HUES48 (cell line): ENCODE results near the gene ALOX12.
"Not testable (repeated sequence)": the region's sequence is repeated elsewhere in the genome, so short reads cannot be mapped to it uniquely, and the experiment has no call there.

ENCODE experiments used
- H3K27ac ChIP-seq: one replicate; pipeline ENCODE4 v1.7.0; 2013; ENCODE audit warnings: low read depth, low read length, inconsistent platforms
- H3K27me3 ChIP-seq: 2 replicates; pipeline ENCODE4 v1.6.1; 2013; ENCODE audit warnings: mild to moderate bottlenecking, low read length; ENCODE audit not compliant: control insufficient read depth, insufficient read depth
- H3K36me3 ChIP-seq: 2 replicates; pipeline ENCODE4 v1.6.1; 2013; ENCODE audit warnings: low read length; ENCODE audit not compliant: control insufficient read depth, insufficient read depth
- H3K4me1 ChIP-seq: 2 replicates; pipeline ENCODE4 v1.6.1; 2013; ENCODE audit warnings: mild to moderate bottlenecking, low read length; ENCODE audit not compliant: control insufficient read depth, insufficient read depth
- H3K4me3 ChIP-seq: 2 replicates; pipeline ENCODE4 v1.5.1; 2013; ENCODE audit warnings: mild to moderate bottlenecking, low read depth, low read length
- H3K9ac ChIP-seq: 2 replicates; pipeline ENCODE4 v1.6.1; 2013; ENCODE audit warnings: mild to moderate bottlenecking, low read depth, low read length, moderate library complexity
- H3K9me3 ChIP-seq: 2 replicates; pipeline ENCODE4 v1.6.1; 2013; ENCODE audit warnings: low read length; ENCODE audit not compliant: control insufficient read depth, insufficient read depth

The ALOX12 gene

DNA sequence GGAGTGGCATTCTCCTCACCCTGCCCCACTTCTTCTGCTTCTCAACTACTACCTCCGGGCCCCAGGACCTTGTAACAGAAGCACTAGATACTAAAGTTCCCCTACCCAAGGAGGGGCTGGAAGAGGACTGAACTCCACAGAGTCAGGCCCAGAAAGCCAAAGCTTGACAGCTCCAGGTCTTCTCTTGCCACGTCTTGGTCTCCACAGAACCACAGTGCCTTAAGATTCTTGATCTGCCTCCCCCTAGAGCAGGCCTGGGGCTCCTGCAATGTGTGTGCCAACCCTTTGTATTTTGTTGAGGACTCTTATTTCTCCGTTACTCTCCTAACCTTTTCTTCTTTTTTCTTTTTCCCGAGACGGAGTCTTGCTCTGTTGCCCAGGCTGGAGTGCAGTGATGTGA is 44.0 kb downstream of the ALOX12 start:
- no peaks in the 10 kb centered on the region for H3K9me3 ChIP-seq
- H3K27ac ChIP-seq = no peak overlapping the region
- H3K4me3 ChIP-seq = no peak overlapping the region
- H3K27me3 ChIP-seq = peaks cover 32% of the 10 kb centered on the region
- peaks cover 12% of the 10 kb centered on the region; the same call in 1 of the 2 replicates for H3K4me1 ChIP-seq
- H3K36me3 ChIP-seq = no peaks in the 10 kb centered on the region
- no peak overlapping the region for H3K9ac ChIP-seq

DNA sequence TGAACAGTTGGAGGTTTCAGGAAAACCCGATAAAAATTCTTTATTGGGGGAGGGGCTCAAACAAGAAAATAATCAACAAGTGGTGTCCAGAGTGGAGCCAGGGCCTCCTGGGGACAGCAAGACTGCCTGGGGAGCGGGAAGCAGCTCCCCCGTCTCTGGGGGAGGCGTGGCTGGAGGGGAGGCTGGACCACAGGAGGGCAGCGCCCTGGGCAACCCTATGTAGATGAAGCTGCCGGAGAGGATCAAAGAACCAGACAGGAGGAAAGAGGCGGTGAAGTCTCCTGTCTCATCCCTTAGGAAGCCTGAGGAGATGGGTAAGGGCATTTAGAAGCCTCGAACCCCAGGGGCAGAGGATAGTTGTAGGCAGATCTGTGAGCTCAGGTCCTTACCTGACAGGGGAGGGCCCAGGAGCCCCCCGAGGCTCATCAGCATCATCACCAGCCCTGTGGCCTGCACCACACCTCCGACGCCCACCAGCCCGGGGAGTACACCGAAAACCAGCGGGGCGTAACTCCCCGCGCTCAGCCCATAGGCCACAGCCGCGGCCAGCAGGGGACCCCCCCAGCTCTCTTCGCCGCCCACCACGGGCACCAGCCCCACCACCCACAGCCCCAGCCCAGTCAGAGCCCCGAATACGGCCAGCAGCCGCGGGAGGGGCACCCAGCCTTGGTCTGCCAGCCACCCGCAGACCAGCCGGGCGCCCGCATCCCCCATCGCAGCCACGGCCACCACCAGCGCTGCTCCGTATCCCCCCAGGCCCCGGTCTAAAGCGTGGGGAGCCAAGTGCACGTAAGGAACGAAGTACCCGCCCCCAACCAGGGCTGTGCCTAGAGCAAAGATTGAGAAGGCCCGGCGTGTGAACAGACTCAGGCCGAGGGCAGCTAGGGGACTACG is 46.0 kb downstream of the ALOX12 start:
- Histone ChIP-seq H3K9ac (no peak overlapping the region), H3K27me3 (peaks cover 49% of the 10 kb centered on the region), H3K27ac (no peak overlapping the region), H3K4me1 (peaks cover 16% of the 10 kb centered on the region), H3K36me3 (no peaks in the 10 kb centered on the region), H3K9me3 (no peaks in the 10 kb centered on the region), H3K4me3 (peak overlapping the region; percentile 69)

GRCh38 chr17:7042501-7043181 is 46.8 kb downstream of the ALOX12 start:
- Histone ChIP-seq H3K4me1 (peaks cover 19% of the 10 kb centered on the region), H3K4me3 (peak overlapping the region; percentile 69)

GRCh38 chr17:7043182-7043496 is 47.3 kb downstream of the ALOX12 start:
- no peaks in the 10 kb centered on the region for H3K36me3 ChIP-seq
- no peak overlapping the region for H3K9ac ChIP-seq
- H3K27ac ChIP-seq = no peak overlapping the region
- H3K4me1 ChIP-seq = peaks cover 19% of the 10 kb centered on the region
- peaks cover 49% of the 10 kb centered on the region for H3K27me3 ChIP-seq
- H3K9me3 ChIP-seq = no peaks in the 10 kb centered on the region
- peak overlapping the region; percentile 69 for H3K4me3 ChIP-seq

More at GRCh38 chr17:7042501-7043181, 46.8 kb downstream of the ALOX12 start:
- no peaks in the 10 kb centered on the region for H3K9me3 ChIP-seq
- H3K27ac ChIP-seq = no peak overlapping the region
- peaks cover 49% of the 10 kb centered on the region for H3K27me3 ChIP-seq
- H3K36me3 ChIP-seq = no peaks in the 10 kb centered on the region
- no peak overlapping the region for H3K9ac ChIP-seq

GRCh38 chr17:7043497-7044198 is 47.8 kb downstream of the ALOX12 start, which contains the start of gene SLC16A11:
Gene SLC16A11, minus strand, starts transcription at chr17:7044092. Its CDS starts 579 bp downstream, at chr17:7043513.
- peaks cover 49% of the 10 kb centered on the region for H3K27me3 ChIP-seq
- H3K27ac ChIP-seq = no peak within 1 kb of the TSS
- peak within 1 kb of the TSS; percentile 69 for H3K4me3 ChIP-seq
- no peaks in the 10 kb centered on the region for H3K36me3 ChIP-seq
- no peak within 1 kb of the TSS for H3K9ac ChIP-seq
- peaks cover 19% of the 10 kb centered on the region for H3K4me1 ChIP-seq
- H3K9me3 ChIP-seq = no peaks in the 10 kb centered on the region

DNA sequence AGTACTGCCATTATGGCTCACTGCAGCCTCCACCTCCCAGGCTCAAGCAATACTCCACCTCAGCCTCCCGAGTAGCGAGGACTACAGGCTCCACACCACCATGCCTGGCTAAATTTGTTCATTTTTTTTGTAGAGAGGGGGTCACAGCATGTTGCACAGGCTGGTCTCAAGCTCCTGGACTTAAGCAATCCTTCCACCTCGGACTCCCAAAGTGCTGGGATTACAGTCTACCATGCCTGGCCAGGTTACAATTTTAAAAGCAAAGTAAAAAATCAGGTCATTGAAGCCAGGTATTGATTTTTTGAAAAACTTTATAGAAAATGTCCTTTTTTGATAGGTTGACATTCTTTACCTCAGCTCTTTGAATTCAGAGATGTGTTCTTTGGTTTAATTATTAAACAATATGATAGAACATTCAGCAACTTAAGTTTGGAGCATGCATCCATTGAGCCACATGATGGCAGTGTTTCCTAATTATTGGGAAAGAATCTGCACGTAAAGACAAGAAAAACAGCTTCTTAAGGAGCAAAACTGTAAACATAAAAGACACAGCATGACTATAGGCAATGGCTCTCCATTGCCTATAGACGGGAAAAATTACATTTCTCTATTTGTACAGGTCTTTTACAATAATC is 49.8 kb downstream of the ALOX12 start:
- Histone ChIP-seq H3K36me3 (no peaks in the 10 kb centered on the region), H3K27ac (no peak overlapping the region), H3K9me3 (no peaks in the 10 kb centered on the region), H3K4me3 (peak overlapping the region; percentile 69), H3K9ac (no peak overlapping the region), H3K27me3 (peaks cover 49% of the 10 kb centered on the region), H3K4me1 (peaks cover 19% of the 10 kb centered on the region)

GRCh38 chr17:7046127-7046724 is 50.4 kb downstream of the ALOX12 start:
- no peak overlapping the region; the same call in 1 of the 2 replicates for H3K9ac ChIP-seq
- peaks cover 49% of the 10 kb centered on the region for H3K27me3 ChIP-seq
- peak overlapping the region; percentile 45 for H3K27ac ChIP-seq

GRCh38 chr17:7046725-7047397 is 51.0 kb downstream of the ALOX12 start:
- Histone ChIP-seq H3K27ac (peak overlapping the region; percentile 45), H3K4me3 (peak overlapping the region; percentile 69), H3K4me1 (peaks cover 12% of the 10 kb centered on the region), H3K27me3 (peaks cover 47% of the 10 kb centered on the region)
- not testable (repeated sequence) for H3K9me3 ChIP-seq, H3K36me3 ChIP-seq, H3K9ac ChIP-seq

More at GRCh38 chr17:7046127-7046724, 50.4 kb downstream of the ALOX12 start:
- peaks cover 18% of the 10 kb centered on the region for H3K4me1 ChIP-seq
- H3K36me3 ChIP-seq = no peaks in the 10 kb centered on the region
- no peaks in the 10 kb centered on the region for H3K9me3 ChIP-seq
- peak overlapping the region; percentile 69 for H3K4me3 ChIP-seq

DNA sequence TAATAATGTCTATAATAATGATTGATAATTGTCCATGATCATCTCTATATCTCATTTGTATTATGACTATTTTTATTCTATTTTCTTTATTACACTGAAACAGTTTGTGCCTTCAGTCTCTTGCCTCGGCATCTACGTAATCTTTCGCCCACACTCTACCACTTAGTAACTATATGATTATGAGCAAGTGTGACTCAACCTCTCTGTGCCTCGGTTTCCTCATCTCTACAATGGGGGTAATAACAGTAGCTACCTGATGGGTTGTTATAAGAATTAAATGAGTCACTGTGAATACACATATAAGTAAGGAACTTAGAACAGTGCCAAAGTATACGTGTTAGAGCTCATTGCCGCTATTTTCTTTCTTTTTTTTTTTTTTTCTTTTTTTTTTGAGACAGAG is 51.7 kb downstream of the ALOX12 start:
- peaks cover 40% of the 10 kb centered on the region for H3K27me3 ChIP-seq
- H3K36me3 ChIP-seq = no peaks in the 10 kb centered on the region
- no peak overlapping the region for H3K27ac ChIP-seq
- H3K9ac ChIP-seq = no peak overlapping the region
- peaks cover 12% of the 10 kb centered on the region for H3K4me1 ChIP-seq
- H3K9me3 ChIP-seq = no peaks in the 10 kb centered on the region
- H3K4me3 ChIP-seq = no peak overlapping the region

DNA sequence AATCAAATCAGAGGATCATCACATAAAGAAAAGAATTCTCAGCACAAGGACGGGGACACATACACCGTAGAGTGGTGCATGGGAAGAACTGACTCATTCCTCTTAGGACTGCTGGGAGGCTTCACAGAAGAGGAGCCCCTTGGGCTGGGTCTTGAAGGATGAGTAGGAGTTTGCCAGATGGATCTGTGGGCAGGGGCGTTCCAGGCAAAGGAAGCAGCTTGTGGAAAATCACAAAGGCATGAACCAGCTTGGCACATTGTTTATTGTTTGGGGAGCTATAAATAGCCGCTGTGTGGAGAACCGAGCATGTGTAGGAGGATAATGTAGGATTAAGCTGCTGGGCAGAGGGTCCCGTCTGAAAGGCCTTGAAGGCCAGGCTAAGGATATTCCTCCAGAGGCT is 53.1 kb downstream of the ALOX12 start:
- Histone ChIP-seq H3K9me3 (no peaks in the 10 kb centered on the region), H3K36me3 (no peaks in the 10 kb centered on the region), H3K9ac (no peak overlapping the region), H3K27me3 (peaks cover 26% of the 10 kb centered on the region), H3K4me3 (no peak overlapping the region), H3K4me1 (peaks cover 12% of the 10 kb centered on the region), H3K27ac (no peak overlapping the region)
